D341Med (cell line): ENCODE results near the gene TRPC4AP.

Experiments
- DNase-seq: peaks from one replicate; pipeline ENCODE4 v3.0.0; 2012; ENCODE audit warnings: low spot score

The TRPC4AP gene

DNA sequence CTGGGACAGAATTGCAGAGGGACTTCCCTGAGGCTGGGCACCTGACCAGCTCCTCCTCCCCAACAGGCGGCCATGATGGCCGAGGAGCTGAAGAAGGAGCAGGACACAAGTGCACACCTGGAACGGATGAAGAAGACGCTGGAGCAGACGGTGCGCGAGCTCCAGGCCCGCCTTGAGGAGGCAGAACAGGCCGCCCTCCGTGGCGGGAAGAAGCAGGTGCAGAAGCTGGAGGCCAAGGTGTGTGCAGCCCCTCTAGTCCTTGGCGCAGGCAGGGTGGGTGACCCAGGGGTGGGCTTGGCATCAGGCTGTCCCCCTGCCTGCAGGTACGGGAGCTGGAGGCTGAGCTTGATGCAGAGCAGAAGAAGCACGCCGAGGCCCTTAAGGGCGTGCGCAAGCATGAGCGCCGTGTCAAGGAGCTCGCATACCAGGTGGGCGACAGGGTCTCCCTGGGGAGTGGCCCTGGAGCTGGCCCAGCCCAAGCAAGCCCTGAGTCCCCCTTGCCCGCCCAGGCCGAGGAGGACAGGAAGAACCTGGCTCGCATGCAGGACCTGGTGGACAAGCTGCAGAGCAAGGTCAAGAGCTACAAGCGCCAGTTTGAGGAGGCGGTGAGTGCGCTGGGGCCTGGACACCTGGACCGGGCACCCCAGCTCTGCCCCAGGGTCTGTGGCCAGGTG is 91.5 kb downstream of the TRPC4AP start:
- DNase-seq: no peak

DNA sequence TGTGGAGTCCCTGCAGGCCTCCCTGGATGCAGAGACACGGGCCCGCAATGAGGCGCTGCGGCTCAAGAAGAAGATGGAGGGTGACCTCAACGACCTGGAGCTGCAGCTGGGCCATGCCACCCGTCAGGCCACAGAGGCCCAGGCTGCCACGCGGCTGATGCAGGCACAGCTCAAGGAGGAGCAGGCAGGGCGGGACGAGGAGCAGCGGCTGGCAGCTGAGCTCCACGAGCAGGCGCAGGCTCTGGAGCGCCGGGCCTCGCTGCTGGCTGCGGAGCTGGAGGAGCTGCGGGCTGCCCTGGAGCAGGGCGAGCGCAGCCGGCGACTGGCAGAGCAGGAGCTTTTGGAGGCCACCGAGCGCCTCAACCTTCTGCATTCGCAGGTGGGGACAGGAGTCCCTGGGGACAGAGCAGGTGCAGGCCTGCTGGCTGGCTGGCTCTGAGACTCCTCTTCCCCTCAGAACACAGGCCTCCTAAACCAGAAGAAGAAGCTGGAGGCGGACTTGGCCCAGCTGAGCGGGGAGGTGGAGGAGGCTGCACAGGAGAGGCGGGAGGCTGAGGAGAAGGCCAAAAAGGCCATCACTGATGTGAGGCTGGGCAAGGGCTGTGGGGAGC is 92.2 kb downstream of the TRPC4AP start:
- DNase-seq: no peak

DNA sequence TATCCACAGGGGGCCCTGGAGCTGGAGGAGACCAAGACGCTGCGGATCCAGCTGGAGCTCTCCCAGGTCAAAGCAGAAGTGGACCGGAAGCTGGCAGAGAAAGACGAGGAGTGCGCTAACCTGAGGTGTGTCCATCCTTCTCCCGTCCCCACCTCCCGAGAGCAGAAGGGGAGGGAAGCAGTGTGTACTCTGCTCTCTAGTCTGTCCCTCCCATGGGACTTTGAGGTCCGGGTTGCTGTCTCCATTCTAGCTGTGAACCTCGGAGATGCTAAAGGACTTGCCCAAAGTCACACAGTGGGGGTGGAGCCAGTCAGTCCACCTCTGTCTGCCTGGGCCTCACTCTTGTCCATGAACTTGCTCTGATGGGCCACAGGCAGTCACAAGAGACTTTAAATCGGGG is 92.8 kb downstream of the TRPC4AP start:
- DNase-seq: no peak

DNA sequence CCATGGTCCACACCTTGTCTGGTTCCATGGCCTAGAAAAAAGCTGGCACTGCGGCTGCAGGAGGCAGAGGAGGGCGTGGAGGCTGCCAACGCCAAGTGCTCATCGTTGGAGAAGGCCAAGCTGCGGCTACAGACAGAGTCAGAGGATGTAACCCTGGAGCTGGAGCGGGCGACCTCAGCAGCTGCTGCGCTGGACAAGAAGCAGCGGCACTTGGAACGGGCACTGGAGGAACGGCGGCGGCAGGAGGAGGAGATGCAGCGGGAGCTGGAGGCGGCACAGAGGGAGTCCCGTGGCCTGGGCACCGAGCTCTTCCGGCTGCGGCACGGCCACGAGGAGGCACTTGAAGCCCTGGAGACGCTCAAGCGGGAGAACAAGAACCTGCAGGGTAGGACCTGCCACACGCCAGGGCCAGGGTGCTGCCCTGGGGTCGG is 93.6 kb downstream of the TRPC4AP start:
- DNase-seq: no peak

DNA sequence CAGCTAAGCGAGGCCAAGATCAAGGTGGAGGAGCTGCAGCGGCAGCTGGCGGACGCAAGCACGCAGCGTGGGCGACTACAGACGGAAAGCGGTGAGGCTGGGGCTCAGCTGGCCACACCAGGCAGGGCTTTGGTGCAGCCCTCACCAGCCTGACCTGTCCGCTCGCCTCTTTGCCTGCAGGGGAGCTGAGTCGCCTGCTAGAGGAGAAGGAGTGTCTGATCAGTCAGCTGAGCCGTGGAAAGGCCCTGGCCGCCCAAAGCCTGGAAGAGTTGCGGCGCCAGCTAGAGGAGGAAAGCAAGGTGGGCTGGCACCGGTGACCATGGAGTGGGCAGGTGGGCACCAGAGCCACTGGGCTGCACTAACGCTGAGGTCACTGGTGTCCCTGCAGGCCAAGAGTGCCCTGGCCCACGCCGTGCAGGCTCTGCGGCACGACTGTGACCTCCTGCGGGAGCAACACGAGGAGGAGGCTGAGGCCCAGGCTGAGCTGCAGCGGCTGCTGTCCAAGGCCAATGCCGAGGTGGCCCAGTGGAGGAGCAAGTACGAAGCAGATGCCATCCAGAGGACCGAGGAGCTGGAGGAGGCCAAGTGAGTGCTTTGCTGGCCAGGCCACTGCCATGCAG is 94.2 kb downstream of the TRPC4AP start:
- no peak for DNase-seq

DNA sequence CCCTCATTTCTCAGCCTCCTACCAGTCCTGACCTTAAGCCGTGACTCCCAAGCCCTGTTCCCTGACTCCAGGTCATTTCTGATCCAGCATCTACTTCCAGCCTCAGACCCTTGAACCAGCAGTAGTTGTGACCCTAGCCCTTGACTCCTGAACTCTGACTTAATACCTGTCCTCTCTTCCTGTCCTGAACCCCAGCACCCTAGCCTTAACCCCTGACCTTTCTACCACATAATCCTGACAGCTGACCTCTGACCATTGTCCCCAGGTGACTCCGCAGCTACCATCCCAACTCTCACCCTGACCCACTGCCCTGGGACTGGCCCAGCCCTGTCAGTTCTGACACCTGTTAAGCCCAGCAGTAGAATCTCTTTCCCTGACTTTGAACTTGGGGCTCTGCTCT is 94.8 kb downstream of the TRPC4AP start:
- DNase-seq: no peak

DNA sequence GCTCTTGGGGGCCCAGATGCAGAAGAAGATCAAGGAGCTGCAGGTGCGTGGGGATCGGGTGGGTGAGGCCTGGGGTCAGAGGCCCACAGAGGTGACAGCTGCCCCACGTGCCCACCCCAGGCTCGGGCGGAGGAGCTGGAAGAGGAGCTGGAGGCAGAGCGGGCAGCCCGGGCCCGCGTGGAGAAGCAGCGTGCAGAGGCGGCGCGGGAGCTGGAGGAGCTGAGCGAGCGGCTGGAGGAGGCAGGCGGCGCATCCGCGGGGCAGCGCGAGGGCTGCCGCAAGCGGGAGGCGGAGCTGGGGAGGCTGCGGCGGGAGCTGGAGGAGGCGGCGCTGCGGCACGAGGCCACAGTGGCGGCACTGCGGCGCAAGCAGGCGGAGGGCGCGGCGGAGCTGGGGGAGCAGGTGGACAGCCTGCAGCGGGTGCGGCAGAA is 95.5 kb downstream of the TRPC4AP start:
- DNase-seq: no peak

DNA sequence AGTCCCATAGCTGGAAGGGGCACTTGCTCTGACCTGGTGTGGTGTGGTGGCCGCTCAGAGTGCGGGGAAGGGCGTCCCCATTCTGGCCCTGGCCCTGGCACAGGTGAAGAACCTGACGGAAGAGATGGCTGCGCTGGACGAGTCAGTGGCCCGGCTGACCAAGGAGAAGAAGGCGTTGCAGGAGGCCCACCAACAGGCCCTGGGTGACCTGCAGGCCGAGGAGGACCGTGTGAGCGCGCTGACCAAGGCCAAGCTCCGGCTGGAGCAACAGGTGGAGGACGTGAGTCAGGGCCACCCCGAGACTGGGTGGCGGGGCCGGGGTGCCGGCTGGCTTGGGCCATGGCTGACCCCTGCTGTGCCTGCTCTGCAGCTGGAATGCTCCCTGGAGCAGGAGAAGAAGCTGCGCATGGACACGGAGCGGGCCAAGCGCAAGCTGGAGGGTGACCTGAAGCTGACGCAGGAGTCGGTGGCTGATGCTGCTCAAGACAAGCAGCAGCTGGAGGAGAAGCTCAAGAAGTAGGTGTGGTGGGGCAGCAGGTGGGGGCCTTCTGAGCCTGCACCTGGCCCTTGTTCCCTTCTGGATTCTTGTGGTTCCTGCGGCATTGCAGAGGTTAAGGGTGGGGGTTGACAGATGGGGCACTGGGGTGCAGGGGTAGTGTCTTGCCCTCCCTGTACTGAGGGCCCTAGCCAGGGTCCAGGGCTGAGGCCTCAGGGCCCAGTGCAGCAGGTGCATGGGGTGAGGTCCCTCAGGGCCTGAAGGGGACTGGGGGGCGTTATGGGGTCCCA is 96.2 kb downstream of the TRPC4AP start:
- no peak for DNase-seq

DNA sequence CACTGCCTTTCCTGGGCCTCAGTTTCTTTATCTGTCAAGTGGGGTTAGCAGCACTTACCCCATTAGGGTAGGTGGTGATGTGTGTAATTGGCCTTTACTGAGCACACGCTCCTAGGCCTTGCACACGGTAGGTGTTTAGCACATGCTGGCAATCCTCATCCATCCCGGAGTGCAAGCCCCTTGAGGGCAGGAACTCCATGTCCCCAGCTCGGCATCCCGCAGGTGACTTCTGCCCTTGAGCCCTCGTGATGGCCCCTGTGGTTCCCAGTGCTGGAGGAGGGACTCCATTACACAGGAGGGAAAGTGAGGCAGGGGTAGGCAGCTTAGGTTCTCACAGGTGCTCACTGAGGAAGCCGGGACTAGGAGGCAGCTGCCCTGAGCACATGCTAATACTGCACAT is 96.9 kb downstream of the TRPC4AP start:
- no peak for DNase-seq

GRCh38 chr20:34995192-34995591 is 97.4 kb downstream of the TRPC4AP start:
- no peak for DNase-seq

GRCh38 chr20:34994509-34995131 is 98.0 kb downstream of the TRPC4AP start:
- no peak for DNase-seq

DNA sequence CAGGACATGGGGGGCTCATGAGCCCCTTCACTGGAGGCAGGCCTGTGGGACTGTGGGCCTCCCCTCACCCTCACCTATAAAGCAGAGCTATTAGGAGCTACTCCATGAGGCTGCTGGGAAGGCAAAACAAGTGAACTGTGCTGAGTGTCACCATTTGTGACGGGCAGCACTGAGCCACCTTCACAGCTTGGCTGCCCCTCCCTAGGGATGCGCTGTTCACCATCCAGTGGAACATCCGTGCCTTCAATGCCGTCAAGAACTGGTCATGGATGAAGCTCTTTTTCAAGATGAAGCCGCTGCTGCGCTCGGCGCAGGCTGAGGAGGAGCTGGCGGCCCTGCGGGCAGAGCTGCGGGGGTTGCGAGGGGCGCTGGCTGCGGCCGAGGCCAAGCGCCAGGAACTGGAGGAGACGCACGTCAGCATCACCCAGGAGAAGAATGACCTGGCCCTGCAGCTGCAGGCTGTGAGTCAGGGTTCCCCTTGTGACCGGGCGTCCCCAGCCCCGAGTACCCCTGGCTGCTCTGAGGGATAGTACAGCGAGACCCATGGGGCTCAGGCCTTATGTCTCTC is 98.6 kb downstream of the TRPC4AP start:
- DNase-seq: no peak

DNA sequence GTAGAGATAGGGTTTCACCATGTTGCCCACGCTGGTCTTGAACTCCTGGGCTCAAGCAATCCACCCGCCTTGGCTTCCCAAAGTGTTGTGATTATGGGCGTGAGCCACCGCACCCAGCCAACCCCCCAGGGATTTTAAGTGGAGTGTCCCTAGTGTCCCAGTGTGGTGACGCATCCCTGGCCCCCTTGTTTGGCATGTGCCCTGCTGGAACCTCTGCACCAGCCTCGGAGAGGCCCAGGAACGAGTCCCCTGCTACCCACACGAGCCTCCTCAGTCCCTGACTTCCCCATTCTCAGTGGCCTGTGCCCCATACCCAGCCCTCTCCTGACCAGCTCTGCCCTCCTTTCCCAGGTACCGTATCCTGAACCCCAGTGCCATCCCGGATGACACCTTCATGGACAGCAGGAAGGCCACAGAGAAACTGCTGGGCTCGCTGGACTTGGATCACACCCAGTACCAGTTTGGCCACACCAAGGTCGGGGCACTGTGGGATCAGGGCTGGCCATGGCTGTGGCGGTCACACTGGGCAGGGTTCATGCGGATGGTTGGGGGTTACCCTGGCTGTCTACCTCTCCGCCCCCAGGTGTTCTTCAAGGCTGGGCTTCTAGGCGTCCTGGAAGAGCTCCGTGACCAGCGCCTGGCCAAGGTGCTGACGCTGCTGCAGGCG is 99.7 kb downstream of the TRPC4AP start:
- DNase-seq: no peak

DNA sequence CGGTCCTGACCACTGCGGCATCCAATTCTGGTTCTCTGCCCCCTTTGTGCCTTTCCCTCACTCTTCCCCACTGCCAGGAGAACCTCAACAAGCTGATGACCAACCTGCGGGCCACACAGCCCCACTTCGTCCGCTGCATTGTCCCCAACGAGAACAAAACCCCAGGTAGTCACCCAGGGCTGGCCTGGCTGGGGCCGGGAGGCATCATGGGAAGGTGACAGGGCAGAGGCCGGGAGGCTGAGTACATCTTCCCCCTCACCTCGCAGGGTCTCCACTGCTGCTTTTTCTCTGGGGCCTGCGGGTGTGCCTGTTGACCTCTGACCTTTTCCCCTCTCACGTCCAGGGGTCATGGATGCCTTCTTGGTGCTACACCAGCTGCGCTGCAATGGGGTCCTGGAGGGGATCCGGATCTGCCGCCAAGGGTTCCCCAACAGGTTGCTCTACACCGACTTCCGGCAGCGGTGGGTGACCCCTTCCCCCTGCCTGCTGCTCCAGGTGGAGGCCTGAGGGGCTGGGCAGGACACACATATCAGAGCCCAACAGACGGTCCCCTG is 101.9 kb downstream of the TRPC4AP start:
- DNase-seq: no peak

DNA sequence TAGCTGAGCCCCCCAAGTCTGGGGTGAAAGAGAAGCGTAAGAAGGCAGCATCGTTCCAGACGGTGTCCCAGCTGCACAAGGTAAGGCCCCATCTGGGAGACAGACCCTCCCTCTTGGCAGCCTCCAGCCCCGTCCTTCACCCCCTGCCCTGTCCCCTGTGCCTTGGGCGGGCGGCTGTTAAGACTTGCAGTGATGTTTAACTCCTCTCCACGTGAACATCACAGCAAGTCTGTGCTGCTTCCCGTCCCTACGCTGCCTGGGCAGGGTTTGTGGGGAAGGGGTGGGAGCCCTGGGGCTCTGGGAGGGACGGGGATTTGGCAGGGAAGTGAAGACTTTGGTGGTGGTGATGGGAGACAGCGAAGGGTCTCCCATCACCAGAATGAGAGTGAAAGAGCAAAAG is 102.4 kb downstream of the TRPC4AP start:
- DNase-seq: no peak

- no peak for DNase-seq
Measured at GRCh38 chr20:34989670-34990069, 102.9 kb downstream of the TRPC4AP start.

DNA sequence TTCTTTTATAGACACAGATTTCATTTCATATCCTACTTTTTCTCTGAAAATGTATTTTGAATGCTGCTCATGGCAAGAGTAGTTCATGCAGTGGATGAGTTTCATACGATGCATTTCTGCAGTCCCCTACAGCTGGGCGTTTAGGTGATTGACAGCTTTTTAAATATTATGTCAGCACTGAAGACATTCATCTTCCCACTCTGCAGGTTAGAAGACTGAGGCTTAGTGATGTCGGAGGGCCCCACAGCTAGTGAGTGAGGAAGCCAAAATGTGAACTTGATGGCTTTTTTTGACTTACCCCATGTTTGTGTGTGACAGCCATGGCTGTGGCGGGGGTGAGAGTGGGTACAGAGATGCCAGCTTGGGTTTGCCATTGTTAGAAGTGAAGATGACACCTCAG is 103.5 kb downstream of the TRPC4AP start:
- no peak for DNase-seq

DNA sequence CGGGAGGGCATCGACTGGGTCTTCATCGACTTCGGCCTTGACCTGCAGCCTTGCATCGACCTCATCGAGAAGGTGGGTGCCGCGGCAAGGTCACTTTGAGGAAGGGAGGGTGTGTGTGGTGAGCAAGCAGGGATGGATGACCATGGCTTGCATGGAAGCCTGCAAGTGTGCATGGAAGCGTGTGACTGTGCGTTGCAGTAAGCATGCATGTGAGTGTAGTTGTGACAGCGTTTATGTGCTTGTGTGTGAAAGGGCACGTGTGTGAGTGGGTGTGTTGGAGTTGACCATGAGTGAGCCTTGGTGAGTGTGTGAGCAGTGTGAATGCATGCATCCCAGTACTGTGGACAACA is 104.4 kb downstream of the TRPC4AP start:
- DNase-seq: no peak

DNA sequence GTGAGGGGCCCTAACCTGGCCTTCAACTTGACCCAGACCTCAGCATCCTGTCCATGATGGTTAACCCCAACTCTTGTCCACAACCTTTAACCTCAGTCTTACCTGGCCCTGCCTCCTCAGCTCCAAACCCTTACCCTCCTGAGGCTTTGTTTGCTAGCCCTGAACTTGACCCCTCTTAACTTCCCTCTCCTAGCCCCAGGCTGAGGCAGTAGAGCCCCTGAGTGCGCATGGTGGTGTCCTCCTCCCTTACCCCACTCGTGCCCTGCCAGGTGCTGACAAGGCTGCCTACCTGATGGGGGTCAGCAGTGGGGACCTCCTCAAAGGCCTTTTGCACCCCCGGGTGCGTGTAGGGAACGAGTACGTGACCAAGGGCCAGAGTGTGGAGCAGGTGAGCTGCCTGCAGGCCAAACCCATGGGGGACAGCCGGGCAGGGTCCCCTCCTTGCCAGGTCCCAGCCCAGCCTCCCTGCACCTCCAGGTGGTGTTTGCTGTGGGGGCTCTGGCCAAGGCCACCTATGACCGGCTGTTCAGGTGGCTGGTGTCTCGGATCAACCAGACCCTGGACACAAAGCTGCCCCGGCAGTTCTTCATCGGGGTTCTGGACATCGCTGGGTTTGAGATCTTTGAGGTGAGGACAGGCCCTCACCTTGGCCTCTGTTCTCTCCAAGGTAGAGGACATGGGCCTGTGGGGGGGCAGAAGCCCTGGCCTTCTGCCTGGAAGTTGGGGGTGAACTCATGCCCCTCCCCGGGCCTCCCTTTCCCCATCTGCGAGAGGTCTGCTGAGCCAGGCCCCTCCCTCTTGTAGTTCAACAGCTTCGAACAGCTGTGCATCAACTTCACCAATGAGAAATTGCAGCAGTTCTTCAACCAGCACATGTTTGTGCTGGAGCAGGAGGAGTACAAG is 105.1 kb downstream of the TRPC4AP start:
- DNase-seq: no peak
